Endodermal cell (in vitro differentiated cells): ENCODE results near the gene TOLLIP. TPM values are rescaled to one million over a fixed set of nuclear protein-coding genes. Genes with fewer than 3 reads are reported as not detected.
"Not testable (repeated sequence)": the region's sequence is repeated elsewhere in the genome, so short reads cannot be mapped to it uniquely, and the experiment has no call there.

Experiments used
- DNase-seq: peaks from one replicate; pipeline ENCODE4 v3.0.0-alpha.2; 2017
- H3K27ac ChIP-seq: 2 replicates; pipeline ENCODE4 v1.5.1; 2013; ENCODE audit warnings: mild to moderate bottlenecking, low read depth, low read length, moderate library complexity
- H3K27me3 ChIP-seq: 2 replicates; pipeline ENCODE4 v1.6.1; 2013; ENCODE audit warnings: mild to moderate bottlenecking, low read length, moderate library complexity; ENCODE audit not compliant: insufficient read depth, control insufficient read depth, poor library complexity, severe bottlenecking
- H3K36me3 ChIP-seq: 2 replicates; pipeline ENCODE4 v1.7.0; 2013; ENCODE audit warnings: mild to moderate bottlenecking, low read length, moderate library complexity; ENCODE audit not compliant: control insufficient read depth, insufficient read depth
- H3K4me1 ChIP-seq: one replicate; pipeline ENCODE4 v1.7.0; 2013; ENCODE audit warnings: low read length; ENCODE audit not compliant: control insufficient read depth, insufficient read depth
- H3K4me3 ChIP-seq: 2 replicates; pipeline ENCODE4 v1.5.1; 2013; ENCODE audit warnings: mild to moderate bottlenecking, low read length, moderate library complexity
- H3K9ac ChIP-seq: 2 replicates; pipeline ENCODE4 v1.6.1; 2013; ENCODE audit warnings: mild to moderate bottlenecking, low read length, moderate library complexity; ENCODE audit not compliant: poor library complexity, severe bottlenecking; ENCODE audit errors: extremely low read depth
- H3K9me3 ChIP-seq: 2 replicates; pipeline ENCODE4 v1.6.1; 2013; ENCODE audit warnings: mild to moderate bottlenecking, low read length, moderate library complexity; ENCODE audit not compliant: control insufficient read depth
- H3K27ac Mint-ChIP-seq: 2 replicates; pipeline ENCODE4 v1.8.0; 2020; ENCODE audit warnings: mixed read lengths
- H3K27me3 Mint-ChIP-seq: 2 replicates; pipeline ENCODE4 v1.8.0; 2021; ENCODE audit warnings: mild to moderate bottlenecking, mixed read lengths; ENCODE audit not compliant: insufficient read depth
- H3K36me3 Mint-ChIP-seq: 2 replicates; pipeline ENCODE4 v1.8.0; 2020; ENCODE audit warnings: low read depth, mixed read lengths
- H3K4me1 Mint-ChIP-seq: 2 replicates; pipeline ENCODE4 v1.8.0; 2020; ENCODE audit warnings: mixed read lengths
- H3K4me3 Mint-ChIP-seq: 2 replicates; pipeline ENCODE4 v1.8.0; 2020; ENCODE audit warnings: mild to moderate bottlenecking, moderate library complexity, mixed read lengths
- H3K9me3 Mint-ChIP-seq: 2 replicates; pipeline ENCODE4 v1.8.0; 2020; ENCODE audit warnings: mild to moderate bottlenecking, mixed read lengths
- CTCF ChIP-seq: fragments of 200-600 bp; sonication (generic); conservative IDR thresholded peaks from 2 replicates; pipeline ENCODE4 v1.5.0; 2021; ENCODE audit warnings: antibody characterized with exemption, mild to moderate bottlenecking
- WGBS, 2 experiments: methylation state at CpG; one replicate each; pipeline versions ENCODE4 v1.1.5 to v1.1.7; 2013; ENCODE audit warnings: missing lambda C conversion rate in 2 of 2, mixed read lengths in 1 of 2; ENCODE audit not compliant: insufficient coverage in 1 of 2, insufficient read length in 1 of 2; 5-methylcytosine and 5-hydroxymethylcytosine counted together
- total RNA-seq, 2 donors: library from RNA; stranded (reverse); fragmentation: NEBNext Ultra II Directional in 1 of 2; extraction: Animal tissue kit (Norgen Biotek cat#: 25700) in 1 of 2; gene quantifications; 2 replicates in 1 of 2; 3 replicates in 1 of 2; pipeline ENCODE4 v1.2.1, GENCODE V29; 2021

Gene TOLLIP
- total RNA-seq, 2 donors from 2014 or later = 34.3 to 37.4 TPM

- not testable (repeated sequence) for H3K36me3 Mint-ChIP-seq, H3K9ac ChIP-seq, H3K36me3 ChIP-seq, H3K4me1 ChIP-seq, H3K4me3 Mint-ChIP-seq, H3K27me3 ChIP-seq, H3K27me3 Mint-ChIP-seq, H3K27ac Mint-ChIP-seq, H3K27ac ChIP-seq, H3K4me1 Mint-ChIP-seq, H3K4me3 ChIP-seq
- WGBS, 2 experiments = 20 to 59% methylated on average over 1 to 3 of the region's 3 CpGs
- H3K9me3 ChIP-seq = peaks cover 16% of the 10 kb centered on the region
- peak; percentile 67 for DNase-seq
- peaks cover 28% of the 10 kb centered on the region for H3K9me3 Mint-ChIP-seq
- peak; percentile 66 for TF ChIP-seq CTCF
Observed at GRCh38 chr11:1264444-1264843, 45.0 kb downstream of the TOLLIP start.

- Histone ChIP-seq H3K4me3 (peak overlapping the region; percentile 73), H3K9me3 (peaks cover 16% of the 10 kb centered on the region), H3K9ac (no peak overlapping the region), H3K27ac (no peak overlapping the region), H3K27me3 (no peaks in the 10 kb centered on the region), H3K4me1 (no peaks in the 10 kb centered on the region), H3K36me3 (no peaks in the 10 kb centered on the region)
- peak overlapping the region; percentile 35 for H3K4me3 Mint-ChIP-seq
- no peak for DNase-seq
- peaks cover 28% of the 10 kb centered on the region for H3K9me3 Mint-ChIP-seq
- peaks cover 1% of the 10 kb centered on the region for H3K4me1 Mint-ChIP-seq
- peaks cover 3% of the 10 kb centered on the region for H3K27me3 Mint-ChIP-seq
- H3K27ac Mint-ChIP-seq = no peak overlapping the region
- peaks cover 4% of the 10 kb centered on the region for H3K36me3 Mint-ChIP-seq
- no peak for TF ChIP-seq CTCF
- 76 to 100% methylated on average over 1 to 7 of the region's 7 CpGs for WGBS, 2 experiments
Observed at GRCh38 chr11:1263010-1263409, 46.4 kb downstream of the TOLLIP start.

GRCh38 chr11:1262172-1263006 is 47.0 kb downstream of the TOLLIP start:
- no peak overlapping the region for H3K9ac ChIP-seq

More at GRCh38 chr11:1262172-1263006, 47.0 kb downstream of the TOLLIP start:
- Mint-ChIP-seq H3K9me3 (peaks cover 28% of the 10 kb centered on the region), H3K4me3 (peak overlapping the region; percentile 35), H3K4me1 (peaks cover 1% of the 10 kb centered on the region), H3K36me3 (peaks cover 4% of the 10 kb centered on the region), H3K27ac (peak overlapping the region; percentile 72), H3K27me3 (peaks cover 3% of the 10 kb centered on the region)
- Histone ChIP-seq H3K4me1 (no peaks in the 10 kb centered on the region), H3K27ac (no peak overlapping the region), H3K9me3 (peaks cover 16% of the 10 kb centered on the region), H3K27me3 (no peaks in the 10 kb centered on the region), H3K4me3 (peak overlapping the region; percentile 73), H3K36me3 (no peaks in the 10 kb centered on the region)
- no peak for TF ChIP-seq CTCF
- DNase-seq = peak; percentile 94
- WGBS, 2 experiments = 32 to 39% methylated on average over 15 to 31 of the region's 31 CpGs
